GM12891 (cell line): ENCODE results near the gene PRSS38.

Experiments
- PAX5 ChIP-seq: IDR thresholded peaks from 2 replicates; pipeline ENCODE4 v1.6.1; 2011; ENCODE audit warnings: low read length, moderate library complexity, mild to moderate bottlenecking; ENCODE audit not compliant: insufficient read depth, severe bottlenecking
- POLR2A ChIP-seq: IDR thresholded peaks from 2 replicates; pipeline ENCODE4 v1.6.1; 2011; ENCODE audit warnings: low read depth, low read length, control low read depth
- POLR2AphosphoS5 ChIP-seq: IDR thresholded peaks from 2 replicates; pipeline ENCODE4 v1.6.1; 2011; ENCODE audit warnings: low read depth, low read length, control low read depth
- TAF1 ChIP-seq: IDR thresholded peaks from 2 replicates; pipeline ENCODE4 v1.6.1; 2011; ENCODE audit warnings: low read depth, low read length, control low read depth

GRCh38 chr1:227767401-227768124 lies 47.9 kb upstream of the PRSS38 start:
- no peak for TF ChIP-seq TAF1
- TF ChIP-seq POLR2AphosphoS5 = no peak
- TF ChIP-seq POLR2A = no peak
- TF ChIP-seq PAX5 = no peak
